Heart left ventricle (tissue), 16 donors: ENCODE measurements around the gene ZNF569. TPM values are rescaled to one million over a fixed set of nuclear protein-coding genes. Genes with fewer than 3 reads are reported as not detected.
"Not testable (repeated sequence)": the region's sequence is repeated elsewhere in the genome, so short reads cannot be mapped to it uniquely, and the experiment has no call there.

ENCODE experiments used
- ATAC-seq, 4 donors: fragments of 200-7000 bp; cut with Tn5 transposase; one replicate each; pipeline ENCODE4 v1.9.1; 2020 to 2022; ENCODE audit warnings: moderate library complexity in 4 of 4, mild to moderate bottlenecking in 3 of 4, moderate number of reproducible peaks in 1 of 4
- DNase-seq, 5 donors: peaks; one replicate each; pipeline ENCODE4 v3.0.0-alpha.2; 2020
- H3K27ac ChIP-seq, 12 donors: fragments of 200-600 bp; sonication (generic) in 4 of 12; one replicate each; pipeline versions ENCODE4 v1.5.0 to v1.8.0; 2016 to 2022; ENCODE audit warnings: mild to moderate bottlenecking in 2 of 12
- H3K27me3 ChIP-seq, 9 donors: fragments of 200-600 bp; sonication (generic) in 2 of 9; one replicate each; pipeline versions ENCODE4 v1.5.1 to v1.8.0; 2016 to 2022; ENCODE audit warnings: mild to moderate bottlenecking in 3 of 9
- H3K36me3 ChIP-seq, 9 donors: fragments of 200-600 bp; sonication (generic) in 2 of 9; one replicate each; pipeline versions ENCODE4 v1.5.0 to v1.8.0; 2018 to 2022; ENCODE audit warnings: mild to moderate bottlenecking in 2 of 9
- H3K4me1 ChIP-seq, 12 donors: fragments of 200-600 bp; sonication (generic) in 4 of 12; one replicate each; pipeline versions ENCODE4 v1.5.0 to v1.8.0; 2016 to 2022; ENCODE audit warnings: mild to moderate bottlenecking in 3 of 12
- H3K4me3 ChIP-seq, 12 donors: fragments of 200-600 bp; sonication (generic) in 4 of 12; one replicate each; pipeline versions ENCODE4 v1.5.0 to v1.8.0; 2017 to 2022; ENCODE audit warnings: mild to moderate bottlenecking in 9 of 12, moderate library complexity in 4 of 12
- H3K9me3 ChIP-seq, 12 donors: fragments of 200-600 bp; sonication (generic) in 4 of 12; one replicate each; pipeline versions ENCODE4 v1.5.0 to v1.8.0; 2016 to 2022; ENCODE audit warnings: mild to moderate bottlenecking in 1 of 12
- POLR2A ChIP-seq, 2 donors: fragments of 450-650 bp; IDR thresholded peaks; one replicate each; pipeline ENCODE4 v1.6.1; 2017; ENCODE audit warnings: antibody characterized with exemption in 2 of 2, mild to moderate bottlenecking in 2 of 2, moderate library complexity in 2 of 2
- WGBS, 4 donors: extraction: QIAGEN DNeasy Blood & Tissue Kit in 2 of 4; methylation state at CpG; one replicate each; pipeline versions ENCODE4 v1.1.5 to v1.1.7; 2013 to 2018; 5-methylcytosine and 5-hydroxymethylcytosine counted together
- intact Hi-C, 10 donors: fragments of 100-400 bp; cut with DNase I; formaldehyde crosslinking; loops; one replicate each; pipeline versions ENCODE4 v1.11.1 to v1.14.2; 2022
- polyA plus RNA-seq, 2 donors: library from polyadenylated mRNA; stranded (reverse); fragments of 200-250 nt; gene quantifications; one replicate each; pipeline ENCODE4 v1.2.3, GENCODE V29; 2013
- total RNA-seq, 9 donors: library from RNA; depleted of rRNA in 2 of 9; stranded (reverse); fragments of >200 nt in 2 of 9; fragmentation: NEBNext Ultra II Directional in 3 of 9; extraction: Animal tissue kit (Norgen Biotek cat#: 25700) in 3 of 9; gene quantifications; one replicate each; pipeline versions ENCODE4 v1.1.0 to v1.2.4, GENCODE V29; 2016 to 2023
- TF ChIP-seq, protein P1 (sequence below), 12 donors: fragments of 200-600 bp; sonication (generic) in 4 of 12; IDR thresholded peaks; one replicate each; pipeline versions ENCODE4 v1.5.0 to v1.8.0; 2018 to 2022; ENCODE audit warnings: antibody characterized with exemption in 12 of 12, mild to moderate bottlenecking in 5 of 12
- donor health status: ischemic (EF 13 %, LVEDD 7.1; RV severe dilation, severe dysfunction).
- donor health status: healthy with polysubstance abuse.
- donor health status: DM: no; HTN: yes; CAD: no.
- donor health status: DM: no; HTN: no; CAD: no.
- donor health status: ischemic (EF 25% LVEDD 6.9; RV normal size, moderate dysfunction).
- donor health status: ischemic (EF 25% LVEDD 5.7; RV mildly dilated, moderate dysfunction).
- donor health status: healthy.
- donor health status: DM: yes; HTN: yes; CAD: no.
- donor health status: ischemic (EF 35%, LVEDD 5.7; RV mildly dilated, moderate dysfunction).
- donor health status: nonischemic (EF 11% LVEDD 7.7; RV severe dilation, severe dysfunction).
- donor health status: DM: yes; HTN: yes; CAD: no.
- donor health status: PGD.
- donor health status: ischemic (EF 29% LVEDD 5.4; RV normal size, mild dysfunction).
- donor health status: nonischemic (EF 23%, LVEDD 6.1; RV moderate dilation, normal function).

ZNF569 gene
- total and polyA plus RNA-seq, 11 donors, result 2.6 to 8.0 (median 5.8) TPM

DNA sequence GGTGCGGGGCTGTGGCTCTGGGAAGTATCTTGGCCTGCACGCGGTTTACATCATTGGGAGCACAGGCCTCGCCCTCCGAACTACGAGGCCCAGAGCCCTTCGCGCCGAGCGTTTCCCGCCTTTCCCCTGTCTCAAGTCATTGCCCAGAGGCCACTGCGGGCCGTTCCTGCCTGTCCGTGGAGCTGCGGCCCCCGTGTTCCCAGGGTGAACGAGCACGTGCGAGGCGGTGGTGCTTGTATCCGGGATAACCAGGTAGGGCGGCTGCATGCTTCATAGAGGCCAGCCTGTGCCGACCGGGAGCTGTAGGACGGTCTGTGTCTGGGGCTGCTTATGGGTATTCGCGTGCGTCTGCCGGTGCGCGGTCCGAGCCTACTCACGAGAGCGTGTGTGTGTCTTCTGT lies 63.8 kb downstream of the ZNF569 start:
- no peak overlapping the region for H3K27ac ChIP-seq
- H3K4me3 ChIP-seq, result no peak overlapping the region
- H3K4me1 ChIP-seq, result no peaks in the 10 kb centered on the region
- H3K9me3 ChIP-seq, result peaks cover 0 to 99% (median 79%) of the 10 kb centered on the region in 12 donors
- H3K27me3 ChIP-seq, result no peaks in the 10 kb centered on the region
- no peak for TF ChIP-seq POLR2A (IDR thresholded peaks at IDR 0.05)
- TF ChIP-seq, protein P1, sequence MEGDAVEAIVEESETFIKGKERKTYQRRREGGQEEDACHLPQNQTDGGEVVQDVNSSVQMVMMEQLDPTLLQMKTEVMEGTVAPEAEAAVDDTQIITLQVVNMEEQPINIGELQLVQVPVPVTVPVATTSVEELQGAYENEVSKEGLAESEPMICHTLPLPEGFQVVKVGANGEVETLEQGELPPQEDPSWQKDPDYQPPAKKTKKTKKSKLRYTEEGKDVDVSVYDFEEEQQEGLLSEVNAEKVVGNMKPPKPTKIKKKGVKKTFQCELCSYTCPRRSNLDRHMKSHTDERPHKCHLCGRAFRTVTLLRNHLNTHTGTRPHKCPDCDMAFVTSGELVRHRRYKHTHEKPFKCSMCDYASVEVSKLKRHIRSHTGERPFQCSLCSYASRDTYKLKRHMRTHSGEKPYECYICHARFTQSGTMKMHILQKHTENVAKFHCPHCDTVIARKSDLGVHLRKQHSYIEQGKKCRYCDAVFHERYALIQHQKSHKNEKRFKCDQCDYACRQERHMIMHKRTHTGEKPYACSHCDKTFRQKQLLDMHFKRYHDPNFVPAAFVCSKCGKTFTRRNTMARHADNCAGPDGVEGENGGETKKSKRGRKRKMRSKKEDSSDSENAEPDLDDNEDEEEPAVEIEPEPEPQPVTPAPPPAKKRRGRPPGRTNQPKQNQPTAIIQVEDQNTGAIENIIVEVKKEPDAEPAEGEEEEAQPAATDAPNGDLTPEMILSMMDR (IDR thresholded peaks at IDR 0.05), result no peak
- DNase-seq (no peak), ATAC-seq (no peak)
- WGBS, 4 donors, result 45 to 83% (median 52%) methylated on average over 12 to 34 of the region's 34 CpGs
- intact Hi-C loops, result loop anchor here in 1 of 10 donors (10.0 kb wide), 1 partner anchor 759 kb away; no protein-coding TSS in a partner anchor
- H3K36me3 ChIP-seq, result no peaks in the 10 kb centered on the region

DNA sequence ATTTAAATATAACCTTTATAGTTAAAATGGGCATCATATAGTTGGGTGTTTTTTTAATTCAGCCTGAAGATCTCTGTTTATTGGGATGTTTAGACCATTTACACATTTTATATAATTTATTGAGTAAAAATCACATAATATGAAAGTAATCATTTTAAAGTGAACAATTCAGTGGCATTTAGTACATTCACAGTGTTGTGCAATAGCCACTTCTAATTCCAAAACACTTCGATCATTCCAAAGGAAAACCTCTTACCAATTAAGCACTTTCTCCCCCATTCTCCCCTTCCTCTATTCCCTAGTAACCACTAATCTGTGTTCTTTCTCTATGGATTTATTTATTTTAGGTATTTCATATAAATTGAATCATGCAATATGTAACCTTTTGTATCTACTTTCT lies 66.2 kb downstream of the ZNF569 start:
- Histone ChIP-seq H3K9me3 (peaks cover 0 to 99% (median 75%) of the 10 kb centered on the region in 12 donors), H3K4me3 (no peak overlapping the region), H3K27me3 (no peaks in the 10 kb centered on the region), H3K27ac (no peak overlapping the region), H3K36me3 (no peaks in the 10 kb centered on the region), H3K4me1 (no peaks in the 10 kb centered on the region)
- intact Hi-C loops, result loop anchor here in 1 of 10 donors (10.0 kb wide), 1 partner anchor 756 kb away; no protein-coding TSS in a partner anchor
- ATAC-seq (no peak), DNase-seq (no peak)
- 91 to 94% (median 92%) methylated on average over 1 of the region's 1 CpG for WGBS, 4 donors
- TF ChIP-seq, protein P1 (IDR thresholded peaks at IDR 0.05), result no peak
- TF ChIP-seq POLR2A (IDR thresholded peaks at IDR 0.05), result no peak

DNA sequence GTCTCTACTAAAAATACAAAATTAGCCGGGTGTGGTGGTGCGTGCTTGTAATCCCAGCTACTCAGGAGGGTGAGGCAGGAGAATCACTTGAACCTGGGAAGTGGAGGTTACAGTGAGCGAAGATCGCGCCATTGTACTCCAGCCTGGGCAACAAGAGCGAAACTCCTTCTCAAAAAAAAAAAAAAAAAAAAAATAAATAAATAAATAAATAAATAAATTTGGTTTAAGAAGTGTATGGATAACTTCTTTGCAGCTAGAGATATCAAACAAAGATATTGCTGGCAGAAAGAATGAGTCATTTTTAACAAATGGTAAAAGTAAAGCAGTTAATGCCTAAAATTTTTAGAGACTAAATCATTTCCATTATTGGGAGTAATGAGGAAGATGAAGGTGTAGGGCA lies 75.8 kb downstream of the ZNF569 start:
- not testable (repeated sequence) for H3K27ac ChIP-seq, ATAC-seq, H3K27me3 ChIP-seq, H3K4me1 ChIP-seq, H3K4me3 ChIP-seq, DNase-seq
- intact Hi-C loops, result loop anchor here in 1 of 10 donors (10.0 kb wide), 1 partner anchor 757 kb away; no protein-coding TSS in a partner anchor
- Histone ChIP-seq H3K36me3 (peaks cover 19 to 50% (median 33%) of the 10 kb centered on the region in 9 donors), H3K9me3 (peaks cover 1 to 100% (median 89%) of the 10 kb centered on the region in 12 donors)
- WGBS, 4 donors, result 91 to 99% (median 98%) methylated on average over 6 of the region's 6 CpGs

DNA sequence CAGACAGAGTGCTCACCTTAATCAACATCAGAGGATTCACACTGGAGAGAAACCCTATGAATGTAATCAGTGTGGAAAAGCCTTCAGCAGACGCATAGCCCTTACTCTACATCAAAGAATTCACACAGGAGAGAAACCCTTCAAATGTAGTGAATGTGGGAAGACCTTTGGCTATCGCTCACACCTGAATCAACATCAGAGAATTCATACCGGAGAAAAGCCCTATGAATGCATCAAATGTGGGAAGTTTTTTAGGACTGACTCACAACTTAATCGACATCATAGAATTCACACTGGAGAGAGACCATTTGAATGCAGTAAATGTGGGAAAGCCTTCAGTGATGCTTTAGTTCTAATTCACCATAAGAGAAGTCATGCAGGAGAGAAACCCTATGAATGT lies 78.0 kb downstream of the ZNF569 start:
- WGBS, 4 donors, result 94 to 99% (median 96%) methylated on average over 4 of the region's 4 CpGs

More for the DNA sequence above, 78.0 kb downstream of the ZNF569 start:
- peaks cover 22 to 72% (median 55%) of the 10 kb centered on the region in 9 donors for H3K36me3 ChIP-seq
- ATAC-seq (no peak), DNase-seq (no peak)
- TF ChIP-seq POLR2A (IDR thresholded peaks at IDR 0.05), result no peak
- TF ChIP-seq, protein P1 (IDR thresholded peaks at IDR 0.05), result no peak
- H3K4me1 ChIP-seq, result no peaks in the 10 kb centered on the region
- H3K9me3 ChIP-seq, result peaks cover 1 to 100% (median 95%) of the 10 kb centered on the region in 12 donors
- intact Hi-C loops, result no loop called here
- no peak overlapping the region for H3K27ac ChIP-seq
- no peak overlapping the region for H3K4me3 ChIP-seq
- no peaks in the 10 kb centered on the region for H3K27me3 ChIP-seq
